Embryonic facial prominence (tissue), 1 donor: Measurements from ENCODE around the gene POMT1.

Experiments
- DNase-seq: peaks from one replicate; pipeline ENCODE4 v3.0.0-alpha.2; 2016; ENCODE audit errors: extremely low spot score

Gene POMT1

GRCh38 chr9:131554843-131555351, 52.2 kb downstream of the POMT1 start:
- no peak for DNase-seq

- DNase-seq: no peak
Measured at GRCh38 chr9:131555841-131556673, 53.3 kb downstream of the POMT1 start.

- DNase-seq: no peak
Measured at GRCh38 chr9:131557855-131558548, 55.3 kb downstream of the POMT1 start.

- no peak for DNase-seq
Measured at GRCh38 chr9:131559421-131560000, 56.8 kb downstream of the POMT1 start.

GRCh38 chr9:131562032-131562959, 59.6 kb downstream of the POMT1 start:
- no peak for DNase-seq

GRCh38 chr9:131565369-131565768, 62.7 kb downstream of the POMT1 start:
- DNase-seq: no peak

- no peak for DNase-seq
Measured at GRCh38 chr9:131566158-131566557, 63.4 kb downstream of the POMT1 start.

- no peak for DNase-seq
Measured at GRCh38 chr9:131567910-131568309, 65.2 kb downstream of the POMT1 start.
